Keratinocyte (primary cell): Measurements from ENCODE around the gene RSL1D1. TPM values are rescaled to one million over a fixed set of nuclear protein-coding genes. Genes with fewer than 3 reads are reported as not detected.
"Not testable (repeated sequence)": the region's sequence is repeated elsewhere in the genome, so short reads cannot be mapped to it uniquely, and the experiment has no call there.

Experiments used
- DNase-seq: peaks from one replicate; pipeline ENCODE4 v3.0.0-alpha.2; 2011; ENCODE audit warnings: low read depth, missing footprints, low spot score
- FAIRE-seq: peaks from 2 replicates; lab custom pipeline; 2011; peaks lifted over from hg19 to GRCh38; lab: Jason Lieb, UNC
- H2AFZ ChIP-seq: 2 replicates; pipeline ENCODE4 v1.6.0; 2012; ENCODE audit warnings: low read length, control low read depth, inconsistent platforms; ENCODE audit not compliant: control insufficient read depth
- H3K27ac ChIP-seq: 2 replicates; pipeline ENCODE4 v1.5.1; 2011; ENCODE audit warnings: low read length; ENCODE audit not compliant: control insufficient read depth, insufficient read depth
- H3K27me3 ChIP-seq: 3 replicates; pipeline ENCODE4 v1.6.0; 2011; ENCODE audit warnings: low read length; ENCODE audit not compliant: control insufficient read depth, insufficient read depth; ENCODE audit errors: extremely low read depth
- H3K36me3 ChIP-seq, 2 experiments: 2 replicates in 1 of 2; 3 replicates in 1 of 2; pipeline ENCODE4 v1.5.1; 2011; ENCODE audit warnings: low read length in 2 of 2, mild to moderate bottlenecking in 1 of 2; ENCODE audit not compliant: control insufficient read depth in 2 of 2, insufficient read depth in 2 of 2; ENCODE audit errors: extremely low read depth in 1 of 2
- H3K4me1 ChIP-seq: 3 replicates; pipeline ENCODE4 v1.5.1; 2011; ENCODE audit warnings: low read length; ENCODE audit not compliant: control insufficient read depth, insufficient read depth; ENCODE audit errors: extremely low read depth
- H3K4me2 ChIP-seq: 3 replicates; pipeline ENCODE4 v1.6.0; 2011; ENCODE audit warnings: low read depth, low read length; ENCODE audit not compliant: control insufficient read depth, insufficient read depth; ENCODE audit errors: extremely low read depth
- H3K4me3 ChIP-seq, 3 experiments: fragments of 200-600 bp in 1 of 3; sonication (generic) in 1 of 3; 2 replicates in 2 of 3; 3 replicates in 1 of 3; pipeline ENCODE4 v1.5.1; 2011 to 2016; ENCODE audit warnings: low read length in 3 of 3, mild to moderate bottlenecking in 3 of 3, control low read depth in 2 of 3, inconsistent platforms in 1 of 3, low read depth in 1 of 3, mixed read lengths in 1 of 3, mixed run types in 1 of 3, moderate library complexity in 1 of 3; ENCODE audit not compliant: control insufficient read depth in 2 of 3, insufficient read depth in 2 of 3; ENCODE audit errors: extremely low read depth in 1 of 3
- H3K79me2 ChIP-seq: 2 replicates; pipeline ENCODE4 v1.6.0; 2012; ENCODE audit warnings: low read length; ENCODE audit not compliant: control insufficient read depth, insufficient read depth
- H3K9ac ChIP-seq: 3 replicates; pipeline ENCODE4 v1.6.0; 2011; ENCODE audit warnings: low read length; ENCODE audit not compliant: control insufficient read depth, insufficient read depth; ENCODE audit errors: extremely low read depth
- H3K9me1 ChIP-seq: 3 replicates; pipeline ENCODE4 v1.6.0; 2011; ENCODE audit warnings: low read length; ENCODE audit not compliant: control insufficient read depth, insufficient read depth; ENCODE audit errors: extremely low read depth
- H3K9me3 ChIP-seq: 2 replicates; pipeline ENCODE4 v1.5.1; 2012; ENCODE audit warnings: low read depth, low read length; ENCODE audit not compliant: control insufficient read depth
- H4K20me1 ChIP-seq: 3 replicates; pipeline ENCODE4 v1.6.0; 2011; ENCODE audit warnings: low read length; ENCODE audit not compliant: control insufficient read depth, insufficient read depth; ENCODE audit errors: extremely low read depth
- EZH2 ChIP-seq: IDR thresholded peaks from one replicate; pipeline ENCODE4 v1.6.1; 2012; ENCODE audit warnings: inconsistent platforms, mild to moderate bottlenecking, low read length, moderate library complexity
- dilution Hi-C: fragments of 300-500 bp; cut with MboI; formaldehyde crosslinking; loops from one replicate; pipeline ENCODE4 v1.7.0; 2020; ENCODE audit warnings: low sequenced_read_pairs; ENCODE audit not compliant: extremely low pct_ligation_motif_present
- polyA plus RNA-seq, 5 experiments: library from polyadenylated mRNA; depleted of rRNA in 3 of 5; stranded (reverse) in 3 of 5; stranded (forward) in 1 of 5; unstranded in 1 of 5; fragments of >200 nt; gene quantifications; 1 replicate in 1 of 5; 2 replicates in 3 of 5; 3 replicates in 1 of 5; pipeline versions ENCODE4 v1.2.1 to v1.2.3, GENCODE V29; 2011 to 2012; ENCODE audit warnings: missing spikeins in 2 of 5, low read depth in 1 of 5, low replicate concordance in 1 of 5
- TF ChIP-seq, protein P1 (sequence below), 3 experiments: IDR thresholded peaks in 1 of 3; conservative IDR thresholded peaks in 1 of 3; optimal IDR thresholded peaks in 1 of 3; 2 replicates in 2 of 3; 3 replicates in 1 of 3; pipeline versions ENCODE3 to v1.5.1; 2011; ENCODE audit warnings: low read length in 3 of 3, mild to moderate bottlenecking in 3 of 3, moderate library complexity in 2 of 3, control low read depth in 1 of 3, inconsistent platforms in 1 of 3; ENCODE audit not compliant: insufficient read depth in 2 of 3; ENCODE audit errors: extremely low read depth in 1 of 3

The RSL1D1 gene
- polyA plus RNA-seq, 1 donor (not counting 4 experiments of a cell fraction or from before 2014, with no cell fraction given): 185 TPM

DNA sequence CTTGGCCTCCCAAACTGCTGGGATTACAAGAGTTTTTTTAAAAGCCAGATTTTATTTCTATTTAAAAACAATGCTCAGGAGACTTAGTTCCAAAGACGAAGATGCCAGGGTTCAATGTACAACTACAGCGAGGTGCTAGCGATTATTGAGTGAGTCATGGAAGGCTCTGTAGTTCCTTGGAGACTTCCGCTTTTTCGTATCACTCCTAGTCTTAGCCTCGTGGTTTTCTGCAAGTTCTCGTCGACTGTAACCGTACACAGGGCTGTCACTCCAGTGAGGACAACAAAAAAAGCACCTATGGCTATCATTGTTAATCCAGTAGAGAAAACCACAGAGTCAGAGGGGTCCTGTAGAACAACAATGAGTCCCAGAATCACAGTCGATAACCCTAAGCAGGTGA, 31.5 kb downstream of the RSL1D1 start:
- no peaks in the 10 kb centered on the region for H3K9me1 ChIP-seq
- H4K20me1 ChIP-seq: no peaks in the 10 kb centered on the region
- no peaks in the 10 kb centered on the region for H3K9me3 ChIP-seq
- H3K4me3 ChIP-seq: no peak overlapping the region
- H3K27me3 ChIP-seq: no peaks in the 10 kb centered on the region
- H3K4me1 ChIP-seq: no peaks in the 10 kb centered on the region
- no peak overlapping the region for H3K9ac ChIP-seq
- H3K27ac ChIP-seq: no peak overlapping the region
- H2AFZ ChIP-seq: no peak overlapping the region
- TF ChIP-seq EZH2: no peak
- TF ChIP-seq, protein P1, sequence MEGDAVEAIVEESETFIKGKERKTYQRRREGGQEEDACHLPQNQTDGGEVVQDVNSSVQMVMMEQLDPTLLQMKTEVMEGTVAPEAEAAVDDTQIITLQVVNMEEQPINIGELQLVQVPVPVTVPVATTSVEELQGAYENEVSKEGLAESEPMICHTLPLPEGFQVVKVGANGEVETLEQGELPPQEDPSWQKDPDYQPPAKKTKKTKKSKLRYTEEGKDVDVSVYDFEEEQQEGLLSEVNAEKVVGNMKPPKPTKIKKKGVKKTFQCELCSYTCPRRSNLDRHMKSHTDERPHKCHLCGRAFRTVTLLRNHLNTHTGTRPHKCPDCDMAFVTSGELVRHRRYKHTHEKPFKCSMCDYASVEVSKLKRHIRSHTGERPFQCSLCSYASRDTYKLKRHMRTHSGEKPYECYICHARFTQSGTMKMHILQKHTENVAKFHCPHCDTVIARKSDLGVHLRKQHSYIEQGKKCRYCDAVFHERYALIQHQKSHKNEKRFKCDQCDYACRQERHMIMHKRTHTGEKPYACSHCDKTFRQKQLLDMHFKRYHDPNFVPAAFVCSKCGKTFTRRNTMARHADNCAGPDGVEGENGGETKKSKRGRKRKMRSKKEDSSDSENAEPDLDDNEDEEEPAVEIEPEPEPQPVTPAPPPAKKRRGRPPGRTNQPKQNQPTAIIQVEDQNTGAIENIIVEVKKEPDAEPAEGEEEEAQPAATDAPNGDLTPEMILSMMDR (optimal IDR thresholded peaks at IDR 0.05 in 1 of 3, IDR thresholded peaks at IDR 0.05 in 1 of 3, conservative IDR thresholded peaks at IDR 0.05 in 1 of 3; ENCODE audit: extremely low read depth in 1 of 3, insufficient read depth in 2 of 3, low read length in 3 of 3): no peak
- no peaks in the 10 kb centered on the region for H3K79me2 ChIP-seq
- DNase-seq (no peak), FAIRE-seq (no peak)
- H3K36me3 ChIP-seq: no peaks in the 10 kb centered on the region
- dilution Hi-C loops: no loop called here
- H3K4me2 ChIP-seq: no peak overlapping the region

DNA sequence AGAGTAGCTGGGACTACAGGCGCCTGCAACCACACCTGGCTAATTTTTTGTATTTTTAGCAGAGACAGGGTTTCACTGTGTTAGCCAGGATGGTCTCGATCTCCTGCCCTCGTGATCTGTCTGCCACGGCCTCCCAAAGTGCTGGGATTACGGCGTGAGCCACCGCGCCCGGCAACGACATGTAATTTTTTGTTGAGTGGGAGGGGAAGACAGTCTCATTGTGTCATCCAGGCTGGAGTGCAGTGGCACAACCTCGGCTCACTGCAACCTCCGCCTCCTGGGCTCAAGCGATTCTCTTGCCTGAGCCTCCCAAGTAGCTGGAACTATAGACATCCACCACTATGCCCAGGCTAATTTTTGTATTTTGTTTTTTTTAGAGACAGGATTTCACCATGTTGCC, 32.4 kb downstream of the RSL1D1 start:
- dilution Hi-C loops: not testable (repeated sequence)

DNA sequence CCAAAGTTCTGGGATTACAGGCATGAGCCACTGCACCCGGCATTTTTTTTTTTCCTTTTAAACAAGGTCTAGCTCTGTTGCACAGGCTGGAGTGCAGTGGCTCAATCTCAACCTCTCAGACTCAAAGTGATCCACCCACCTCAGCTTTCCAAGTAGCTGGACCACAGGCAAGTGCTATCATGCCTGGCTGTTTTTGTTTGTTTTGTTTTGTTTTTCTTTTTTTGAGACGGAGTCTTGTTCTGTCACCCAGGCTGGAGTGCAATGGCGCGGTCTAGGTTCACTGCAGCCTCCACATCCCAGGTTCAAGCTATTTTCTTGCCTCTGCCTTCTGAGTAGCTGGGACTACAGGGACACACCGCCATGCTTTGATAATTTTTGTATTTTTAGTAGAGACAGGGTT, 35.2 kb downstream of the RSL1D1 start:
- H3K27ac ChIP-seq: no peak overlapping the region
- H3K9ac ChIP-seq: no peak overlapping the region
- no peak overlapping the region for H2AFZ ChIP-seq
- H3K9me3 ChIP-seq: no peaks in the 10 kb centered on the region
- FAIRE-seq (no peak), DNase-seq (no peak)
- no peaks in the 10 kb centered on the region for H4K20me1 ChIP-seq
- H3K36me3 ChIP-seq: no peaks in the 10 kb centered on the region
- TF ChIP-seq, protein P1 (optimal IDR thresholded peaks at IDR 0.05 in 1 of 3, IDR thresholded peaks at IDR 0.05 in 1 of 3, conservative IDR thresholded peaks at IDR 0.05 in 1 of 3; ENCODE audit: extremely low read depth in 1 of 3, insufficient read depth in 2 of 3, low read length in 3 of 3): no peak
- TF ChIP-seq EZH2: no peak
- H3K9me1 ChIP-seq: no peaks in the 10 kb centered on the region
- dilution Hi-C loops: no loop called here
- no peaks in the 10 kb centered on the region for H3K4me1 ChIP-seq
- no peak overlapping the region for H3K4me2 ChIP-seq
- no peaks in the 10 kb centered on the region for H3K27me3 ChIP-seq
- no peaks in the 10 kb centered on the region for H3K79me2 ChIP-seq
- H3K4me3 ChIP-seq: no peak overlapping the region

More for the DNA sequence above, 32.4 kb downstream of the RSL1D1 start:
- H3K4me3 ChIP-seq, H3K36me3 ChIP-seq, H3K4me2 ChIP-seq, H3K79me2 ChIP-seq, H4K20me1 ChIP-seq, H3K27me3 ChIP-seq, H3K9me3 ChIP-seq, H2AFZ ChIP-seq, H3K4me1 ChIP-seq, DNase-seq, FAIRE-seq, H3K27ac ChIP-seq, H3K9ac ChIP-seq, H3K9me1 ChIP-seq: not testable (repeated sequence)

DNA sequence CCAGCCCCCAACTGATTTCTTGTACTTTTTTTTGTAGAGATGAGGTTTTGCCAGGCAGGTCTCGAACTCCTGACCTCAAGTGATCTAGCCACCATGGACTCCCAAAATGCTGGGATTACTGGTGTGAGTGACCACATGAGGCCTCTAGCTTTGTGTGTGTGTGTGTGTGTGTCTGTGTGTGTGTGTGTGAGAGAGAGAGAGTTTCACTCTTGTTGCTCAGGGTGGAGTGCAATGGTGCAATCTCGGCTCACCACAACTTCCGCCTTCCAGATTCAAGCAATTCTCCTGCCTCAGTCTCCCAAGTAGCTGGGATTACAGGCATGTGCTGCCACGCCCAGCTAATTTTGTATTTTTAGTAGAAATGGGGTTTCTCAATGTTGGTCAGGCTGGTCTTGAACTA, 36.5 kb downstream of the RSL1D1 start:
- FAIRE-seq, H3K27ac ChIP-seq, H3K27me3 ChIP-seq, DNase-seq, H3K9me1 ChIP-seq, H3K9ac ChIP-seq, H3K4me1 ChIP-seq, H3K36me3 ChIP-seq, dilution Hi-C loops, H3K79me2 ChIP-seq, H3K4me3 ChIP-seq, H4K20me1 ChIP-seq, H3K4me2 ChIP-seq, H2AFZ ChIP-seq, H3K9me3 ChIP-seq: not testable (repeated sequence)
